Measurements from ENCODE around the gene BRAP.
A peak's percentile ranks its signal among the peaks of the same experiment; 100 is the strongest.
"Not testable (repeated sequence)": the region's sequence is repeated elsewhere in the genome, so short reads cannot be mapped to it uniquely, and the experiment has no call there.

BRAP gene

GRCh38 chr12:111677186-111677585, 8.6 kb downstream of the BRAP start:
- no peak for DNase-seq (ENCODE audit: low read depth)

GRCh38 chr12:111673503-111673902, 12.3 kb downstream of the BRAP start:
- peak; percentile 64 for DNase-seq (ENCODE audit: low read depth)

GRCh38 chr12:111672822-111673381, 12.9 kb downstream of the BRAP start:
- DNase-seq (ENCODE audit: low read depth), result no peak

GRCh38 chr12:111664961-111665865, 20.5 kb downstream of the BRAP start:
- DNase-seq (ENCODE audit: low read depth), result no peak

GRCh38 chr12:111664499-111664898, 21.3 kb downstream of the BRAP start:
- DNase-seq (ENCODE audit: low read depth), result no peak

- no peak for DNase-seq (ENCODE audit: low read depth)
Measured at GRCh38 chr12:111656016-111656415, 29.7 kb downstream of the BRAP start.

GRCh38 chr12:111655356-111655755, 30.4 kb downstream of the BRAP start:
- DNase-seq (ENCODE audit: low read depth), result no peak

- no peak for DNase-seq (ENCODE audit: low read depth)
Measured at GRCh38 chr12:111653596-111653995, 32.2 kb downstream of the BRAP start.

GRCh38 chr12:111652530-111652929, 33.2 kb downstream of the BRAP start:
- not testable (repeated sequence) for DNase-seq (ENCODE audit: low read depth)

- DNase-seq (ENCODE audit: low read depth), result no peak
Measured at GRCh38 chr12:111650912-111651311, 34.8 kb downstream of the BRAP start.

- DNase-seq (ENCODE audit: low read depth), result peak; percentile 76
Measured at GRCh38 chr12:111645433-111645832, 40.3 kb downstream of the BRAP start.

- no peak for DNase-seq (ENCODE audit: low read depth)
Measured at GRCh38 chr12:111643427-111643826, 42.3 kb downstream of the BRAP start.

- DNase-seq (ENCODE audit: low read depth), result no peak
Measured at GRCh38 chr12:111642681-111643426, 42.9 kb downstream of the BRAP start.

GRCh38 chr12:111640506-111640905, 45.2 kb downstream of the BRAP start:
- no peak for DNase-seq (ENCODE audit: low read depth)

GRCh38 chr12:111638556-111638955, 47.2 kb downstream of the BRAP start:
- no peak for DNase-seq (ENCODE audit: low read depth)

GRCh38 chr12:111636209-111636945, 49.4 kb downstream of the BRAP start:
- DNase-seq (ENCODE audit: low read depth), result no peak

- peak; percentile 17 for DNase-seq (ENCODE audit: low read depth)
Measured at GRCh38 chr12:111635524-111635923, 50.2 kb downstream of the BRAP start.

- no peak for DNase-seq (ENCODE audit: low read depth)
Measured at GRCh38 chr12:111628505-111629260, 57.1 kb downstream of the BRAP start.

GRCh38 chr12:111626230-111626629, 59.5 kb downstream of the BRAP start:
- no peak for DNase-seq (ENCODE audit: low read depth)

- no peak for DNase-seq (ENCODE audit: low read depth)
Measured at GRCh38 chr12:111624540-111624939, 61.2 kb downstream of the BRAP start.

GRCh38 chr12:111617841-111618240, 67.9 kb downstream of the BRAP start:
- DNase-seq (ENCODE audit: low read depth), result not testable (repeated sequence)
